GM10248 (cell line): Measurements from ENCODE around the gene CD2BP2.
"Not testable (repeated sequence)": the region's sequence is repeated elsewhere in the genome, so short reads cannot be mapped to it uniquely, and the experiment has no call there.

Experiments
- CTCF ChIA-PET: fragments of 300-600 bp; sonication (Branson Sonifier 250); formaldehyde crosslinking; extraction: SDS; loops from one replicate; lab custom pipeline; 2021; ENCODE audit warnings: antibody characterized with exemption; lab: Yijun Ruan, JAX
- POLR2A ChIA-PET: fragments of 350-650 bp; sonication (Branson Sonifier 250); formaldehyde crosslinking; extraction: SDS; loops from one replicate; lab custom pipeline; 2020; ENCODE audit warnings: antibody characterized with exemption; lab: Yijun Ruan, JAX
- DNase-seq: peaks from one replicate; pipeline ENCODE4 v3.0.0; 2012; ENCODE audit errors: extremely low spot score
- CTCF ChIP-seq: IDR thresholded peaks from 2 replicates; pipeline ENCODE4 v1.5.1; 2012; ENCODE audit warnings: mild to moderate bottlenecking, low read depth; ENCODE audit errors: extremely low read depth, missing control alignments, control extremely low read depth

CD2BP2 gene

GRCh38 chr16:30349675-30350074 lies 5.4 kb downstream of the CD2BP2 start:
- ChIA-PET POLR2A (interaction anchor here (0.6 kb wide), 2 partner anchors 46 to 324 kb away, joined by 4 to 6 read pairs; no protein-coding TSS in a partner anchor), CTCF (interaction anchor here (1.0 to 1.2 kb wide), 3 partner anchors 14 to 60 kb away, joined by 3 read pairs; no protein-coding TSS in a partner anchor)
- DNase-seq = no peak
- TF ChIP-seq CTCF = no peak

GRCh38 chr16:30348929-30349328 lies 6.2 kb downstream of the CD2BP2 start:
- POLR2A ChIA-PET = no interaction called here
- CTCF ChIA-PET = interaction anchor here (1.0 to 1.2 kb wide), 2 partner anchors 13 to 61 kb away, joined by 3 read pairs; no protein-coding TSS in a partner anchor
- no peak for TF ChIP-seq CTCF
- no peak for DNase-seq

- no peak for TF ChIP-seq CTCF
- CTCF ChIA-PET = interaction anchor here (1.3 to 2.3 kb wide), 2 partner anchors 10 to 23 kb away, joined by 3 to 6 read pairs; no protein-coding TSS in a partner anchor
- no peak for DNase-seq
- POLR2A ChIA-PET = no interaction called here
These were observed 7.0 kb downstream of the CD2BP2 start for GRCh38 chr16:30348113-30348512.

GRCh38 chr16:30346286-30346685 lies 8.8 kb downstream of the CD2BP2 start:
- ChIA-PET CTCF (interaction anchor here (2.3 kb wide), 1 partner anchor 25 kb away, joined by 6 read pairs; no protein-coding TSS in a partner anchor), POLR2A (no interaction called here)
- TF ChIP-seq CTCF = no peak
- DNase-seq = no peak

GRCh38 chr16:30343491-30343820 lies 11.7 kb downstream of the CD2BP2 start:
- DNase-seq, POLR2A ChIA-PET: not testable (repeated sequence)
- CTCF ChIA-PET = interaction anchor here (1.2 to 3.3 kb wide), 3 partner anchors 9 to 66 kb away, joined by 3 to 10 read pairs (median 4); partner anchors contain the start of gene CD2BP2

- TF ChIP-seq CTCF = no peak
- CTCF ChIA-PET = interaction anchor here (1.2 to 3.3 kb wide), 3 partner anchors 10 to 67 kb away, joined by 3 to 10 read pairs (median 4); partner anchors contain the start of gene CD2BP2
- POLR2A ChIA-PET = no interaction called here
- no peak for DNase-seq
These were observed 12.2 kb downstream of the CD2BP2 start for GRCh38 chr16:30342751-30343490.

- POLR2A ChIA-PET, DNase-seq, CTCF ChIA-PET: not testable (repeated sequence)
These were observed 13.1 kb downstream of the CD2BP2 start for GRCh38 chr16:30341971-30342370.
